Neuronal stem cell (in vitro differentiated cells): ENCODE measurements around the gene MEGF6.

Experiments
- DNase-seq: peaks from one replicate; pipeline ENCODE4 v3.0.0-alpha.2; 2013; ENCODE audit warnings: low spot score
- H2AFZ ChIP-seq: one replicate; pipeline ENCODE4 v1.6.1; 2013; ENCODE audit warnings: mild to moderate bottlenecking, low read length, inconsistent platforms
- H2AK5ac ChIP-seq: 2 replicates; pipeline ENCODE4 v1.6.1; 2013; ENCODE audit warnings: low read depth, mild to moderate bottlenecking, inconsistent platforms, low read length, moderate library complexity, mixed read lengths
- H2BK120ac ChIP-seq: 2 replicates; pipeline ENCODE4 v1.6.1; 2013; ENCODE audit warnings: low read depth, mild to moderate bottlenecking, inconsistent platforms, low read length, moderate library complexity, mixed read lengths
- H2BK12ac ChIP-seq: one replicate; pipeline ENCODE4 v1.6.1; 2013; ENCODE audit warnings: low read length, inconsistent platforms
- H2BK15ac ChIP-seq: 2 replicates; pipeline ENCODE4 v1.6.1; 2013; ENCODE audit warnings: mild to moderate bottlenecking, low read length, inconsistent platforms, mixed read lengths
- H2BK5ac ChIP-seq: one replicate; pipeline ENCODE4 v1.6.1; 2013; ENCODE audit warnings: inconsistent platforms, mild to moderate bottlenecking, low read length, moderate library complexity
- H3K14ac ChIP-seq: one replicate; pipeline ENCODE4 v1.6.1; 2013; ENCODE audit warnings: low read length, inconsistent platforms
- H3K18ac ChIP-seq: 2 replicates; pipeline ENCODE4 v1.6.1; 2013; ENCODE audit warnings: low read length, inconsistent platforms
- H3K23ac ChIP-seq: 2 replicates; pipeline ENCODE4 v1.6.1; 2013; ENCODE audit warnings: low read depth, mild to moderate bottlenecking, mixed read lengths, low read length, inconsistent platforms; ENCODE audit not compliant: poor library complexity
- H3K27ac ChIP-seq: replicated peaks from 3 replicates; pipeline ENCODE4 v1.5.1; 2013; ENCODE audit warnings: low read length, inconsistent platforms
- H3K27me3 ChIP-seq, 3 experiments: 2 replicates each; pipeline ENCODE4 v1.6.1; 2013; ENCODE audit warnings: low read length in 3 of 3, mild to moderate bottlenecking in 2 of 3, inconsistent platforms in 1 of 3, low read depth in 1 of 3, mixed read lengths in 1 of 3, moderate library complexity in 1 of 3; ENCODE audit not compliant: control insufficient read depth in 3 of 3, insufficient read depth in 3 of 3
- H3K36me3 ChIP-seq, 2 donors: replicated peaks in 1 of 2; 2 replicates each; pipeline ENCODE4 v1.6.1; 2013; ENCODE audit warnings: low read length in 2 of 2; ENCODE audit not compliant: control insufficient read depth in 2 of 2, insufficient read depth in 2 of 2
- H3K4ac ChIP-seq: 2 replicates; pipeline ENCODE4 v1.6.1; 2013; ENCODE audit warnings: inconsistent platforms, mild to moderate bottlenecking, low read length, moderate library complexity
- H3K4me1 ChIP-seq, 2 donors: 1 replicate in 1 of 2; 2 replicates in 1 of 2; pipeline ENCODE4 v1.6.1; 2013; ENCODE audit warnings: low read length in 2 of 2, low read depth in 1 of 2; ENCODE audit not compliant: control insufficient read depth in 2 of 2, insufficient read depth in 1 of 2
- H3K4me2 ChIP-seq: one replicate; pipeline ENCODE4 v1.6.1; 2013; ENCODE audit warnings: mild to moderate bottlenecking, low read length, inconsistent platforms; ENCODE audit not compliant: insufficient read depth, poor library complexity, severe bottlenecking
- H3K4me3 ChIP-seq, 2 donors: 2 replicates each; pipeline ENCODE4 v1.5.1; 2013; ENCODE audit warnings: low read length in 2 of 2, mild to moderate bottlenecking in 2 of 2, inconsistent platforms in 1 of 2, moderate library complexity in 1 of 2
- H3K79me1 ChIP-seq: one replicate; pipeline ENCODE4 v1.6.1; 2013; ENCODE audit warnings: low read depth, mild to moderate bottlenecking, inconsistent platforms, low read length, moderate library complexity
- H3K9ac ChIP-seq: one replicate; pipeline ENCODE4 v1.6.1; 2013; ENCODE audit warnings: mild to moderate bottlenecking, low read depth, low read length, inconsistent platforms; ENCODE audit not compliant: poor library complexity
- H3K9me3 ChIP-seq, 2 donors: replicated peaks in 1 of 2; 2 replicates each; pipeline versions ENCODE3 to v1.6.1; 2013; ENCODE audit warnings: low read length in 2 of 2, mild to moderate bottlenecking in 2 of 2, inconsistent platforms in 1 of 2, low read depth in 1 of 2, mixed read lengths in 1 of 2, moderate library complexity in 1 of 2; ENCODE audit not compliant: control insufficient read depth in 2 of 2, insufficient read depth in 1 of 2
- H4K8ac ChIP-seq: one replicate; pipeline ENCODE4 v1.6.1; 2013; ENCODE audit warnings: low read depth, mild to moderate bottlenecking, inconsistent platforms, low read length, moderate library complexity
- H4K91ac ChIP-seq: one replicate; pipeline ENCODE4 v1.6.1; 2013; ENCODE audit warnings: low read length, low read depth, mild to moderate bottlenecking, inconsistent platforms; ENCODE audit not compliant: poor library complexity
- WGBS, 2 donors: extraction: QIAGEN DNeasy Blood & Tissue Kit; methylation state at CpG; one replicate each; pipeline ENCODE4 v1.1.7; 2013; ENCODE audit warnings: missing lambda C conversion rate in 2 of 2, mixed read lengths in 1 of 2; ENCODE audit not compliant: insufficient read length in 2 of 2, insufficient replicate concordance in 1 of 2; ENCODE audit errors: extremely low coverage in 2 of 2; 5-methylcytosine and 5-hydroxymethylcytosine counted together

The MEGF6 gene

DNA sequence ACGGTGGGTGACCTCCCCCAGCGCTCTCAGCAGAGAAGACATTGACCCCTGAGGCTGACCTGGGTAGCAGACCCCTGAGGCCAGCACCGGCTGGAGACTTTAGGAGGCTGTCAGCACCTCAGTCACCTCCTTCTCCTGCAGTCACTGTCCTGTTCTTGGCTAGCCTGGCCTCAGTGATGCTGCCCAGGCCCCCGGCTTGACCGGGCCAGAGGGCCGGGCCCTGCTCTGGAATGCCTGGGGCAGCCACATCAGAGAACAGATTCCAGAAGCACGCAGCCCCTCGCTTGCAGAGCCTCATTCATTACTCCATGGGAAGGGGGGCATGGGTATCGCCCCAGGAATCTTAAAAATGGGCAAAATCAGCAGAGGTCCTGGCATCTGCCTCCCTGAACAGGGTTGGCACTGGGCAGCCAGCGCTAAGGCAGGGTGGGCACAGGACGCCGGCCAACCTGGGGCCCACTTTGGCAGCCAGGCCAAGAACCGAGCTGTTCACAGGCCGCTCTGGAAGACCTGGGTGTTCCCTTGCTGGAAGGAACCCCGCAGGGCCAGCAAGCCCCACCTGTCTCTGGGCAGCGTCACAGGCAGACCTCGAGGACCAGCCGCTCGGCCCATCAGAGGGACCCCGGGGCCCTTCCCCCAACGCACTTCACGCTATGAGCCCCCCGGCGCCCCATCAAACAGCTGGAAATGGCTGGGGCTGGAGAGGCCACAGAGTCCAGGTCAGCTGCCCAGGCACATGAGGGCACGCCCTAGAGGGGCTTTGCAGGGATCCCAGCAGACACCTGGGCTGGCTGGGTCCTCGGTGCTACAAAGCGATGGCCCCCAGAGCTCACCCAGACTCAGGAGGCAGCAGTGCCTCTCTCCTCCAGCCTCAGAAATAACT, 45.1 kb downstream of the MEGF6 start:
- Histone ChIP-seq H2AFZ (no peak overlapping the region), H3K79me1 (peaks cover 14% of the 10 kb centered on the region), H3K4ac (no peak overlapping the region), H3K18ac (no peak overlapping the region), H2AK5ac (peak overlapping the region; percentile 70), H3K23ac (no peak overlapping the region), H2BK5ac (no peak overlapping the region), H3K36me3 (peaks cover 0 to 3% of the 10 kb centered on the region in 2 donors), H3K14ac (no peak overlapping the region), H3K9ac (no peak overlapping the region), H3K9me3 (no peaks in the 10 kb centered on the region), H3K27ac (no peak overlapping the region), H2BK12ac (no peak overlapping the region), H2BK120ac (no peak overlapping the region), H4K8ac (no peak overlapping the region), H4K91ac (no peak overlapping the region), H3K4me1 (no peaks in the 10 kb centered on the region), H2BK15ac (no peak overlapping the region), H3K4me2 (no peak overlapping the region), H3K4me3 (no peak overlapping the region), H3K27me3 (no peaks in the 10 kb centered on the region)
- no peak for DNase-seq
- no CpG with 5 or more reads among the region's 27 CpGs for WGBS, 2 donors

GRCh38 chr1:3564921-3565831, 46.1 kb downstream of the MEGF6 start:
- H2BK120ac ChIP-seq, result no peak overlapping the region
- no peak overlapping the region for H2BK15ac ChIP-seq
- H2BK12ac ChIP-seq, result no peak overlapping the region
- peak overlapping the region; percentile 70 for H2AK5ac ChIP-seq
- peaks cover 2 to 4% of the 10 kb centered on the region in 2 donors for H3K4me1 ChIP-seq
- no peak overlapping the region for H3K9ac ChIP-seq
- peaks cover 14% of the 10 kb centered on the region for H3K79me1 ChIP-seq
- no peak overlapping the region for H3K4ac ChIP-seq
- H2AFZ ChIP-seq, result no peak overlapping the region
- no peak overlapping the region for H3K14ac ChIP-seq
- H3K27ac ChIP-seq, result no peak overlapping the region
- H3K27me3 ChIP-seq, result no peaks in the 10 kb centered on the region
- H4K91ac ChIP-seq, result no peak overlapping the region
- peak overlapping the region; percentile 43 for H4K8ac ChIP-seq
- H3K18ac ChIP-seq, result peak overlapping the region; percentile 85
- H3K36me3 ChIP-seq, result no peaks in the 10 kb centered on the region
- H3K4me2 ChIP-seq, result no peak overlapping the region
- H2BK5ac ChIP-seq, result no peak overlapping the region
- WGBS, 2 donors, result no CpG with 5 or more reads among the region's 29 CpGs
- no peaks in the 10 kb centered on the region for H3K9me3 ChIP-seq
- peak overlapping the region; percentile 60 for H3K23ac ChIP-seq
- H3K4me3 ChIP-seq, result no peak overlapping the region
- peak; percentile 57 for DNase-seq

DNA sequence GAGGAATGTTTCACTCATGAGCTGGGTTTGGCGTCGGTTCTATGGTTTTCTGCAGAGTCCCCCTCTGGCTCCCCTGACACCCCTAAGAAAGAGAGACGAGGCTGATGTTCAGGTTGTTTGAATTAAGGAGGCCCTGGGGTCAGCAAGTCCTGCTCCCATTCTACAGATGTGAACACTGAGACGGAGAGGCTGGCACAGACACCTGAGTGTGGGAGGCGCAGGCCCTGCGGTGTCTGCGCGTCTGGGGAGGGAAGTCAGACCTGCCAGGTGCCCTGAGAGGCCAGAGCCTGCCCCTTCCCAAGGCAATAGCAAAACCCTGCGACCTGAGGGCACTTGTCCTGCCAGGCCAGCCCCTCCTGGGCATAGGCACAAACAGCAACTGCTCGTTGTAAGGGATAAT, 47.7 kb downstream of the MEGF6 start:
- no peak for DNase-seq
- WGBS, 2 donors, result no CpG with 5 or more reads among the region's 10 CpGs
- Histone ChIP-seq H3K79me1 (peaks cover 14% of the 10 kb centered on the region), H4K8ac (no peak overlapping the region), H4K91ac (no peak overlapping the region), H2BK12ac (no peak overlapping the region), H3K4ac (no peak overlapping the region), H3K9me3 (peaks cover 0 to 2% of the 10 kb centered on the region in 2 donors), H3K23ac (no peak overlapping the region), H2AK5ac (no peak overlapping the region), H3K14ac (no peak overlapping the region), H2BK15ac (no peak overlapping the region), H3K36me3 (no peaks in the 10 kb centered on the region), H3K4me2 (no peak overlapping the region), H3K4me1 (peaks cover 2 to 4% of the 10 kb centered on the region in 2 donors), H2BK120ac (no peak overlapping the region), H3K9ac (no peak overlapping the region), H3K27ac (no peak overlapping the region), H3K27me3 (no peaks in the 10 kb centered on the region), H2AFZ (no peak overlapping the region), H3K18ac (no peak overlapping the region), H3K4me3 (no peak overlapping the region), H2BK5ac (no peak overlapping the region)

- Histone ChIP-seq H3K27ac (no peak overlapping the region), H3K18ac (no peak overlapping the region), H2BK15ac (no peak overlapping the region), H3K4me3 (no peak overlapping the region), H2AFZ (no peak overlapping the region), H3K14ac (peak overlapping the region; percentile 71), H2BK12ac (no peak overlapping the region), H3K23ac (peak overlapping the region; percentile 89), H3K36me3 (no peaks in the 10 kb centered on the region), H2BK5ac (peak overlapping the region; percentile 75), H2BK120ac (no peak overlapping the region), H4K8ac (no peak overlapping the region), H3K4ac (no peak overlapping the region), H3K27me3 (no peaks in the 10 kb centered on the region), H3K79me1 (peaks cover 14% of the 10 kb centered on the region), H2AK5ac (no peak overlapping the region), H3K9ac (peak overlapping the region; percentile 53), H3K9me3 (peaks cover 0 to 5% of the 10 kb centered on the region in 2 donors), H4K91ac (no peak overlapping the region), H3K4me2 (no peak overlapping the region), H3K4me1 (peaks cover 2 to 4% of the 10 kb centered on the region in 2 donors)
- no peak for DNase-seq
- no CpG with 5 or more reads among the region's 12 CpGs for WGBS, 2 donors
Observed at GRCh38 chr1:3563125-3563524, 48.2 kb downstream of the MEGF6 start.
